CD14-positive monocyte (primary cell): ENCODE measurements around the gene KRT6B. TPM values are rescaled to one million over a fixed set of nuclear protein-coding genes. Genes with fewer than 3 reads are reported as not detected.
"Not testable (repeated sequence)": the region's sequence is repeated elsewhere in the genome, so short reads cannot be mapped to it uniquely, and the experiment has no call there.

Experiments
- DNase-seq, 3 donors: peaks; one replicate each; pipeline ENCODE4 v3.0.0-alpha.2; 2011 to 2022
- H2AFZ ChIP-seq: 2 replicates; pipeline ENCODE4 v1.6.0; 2012; ENCODE audit warnings: mild to moderate bottlenecking, low read depth, low read length, inconsistent platforms; ENCODE audit not compliant: insufficient read depth, poor library complexity, severe bottlenecking
- H3K27ac ChIP-seq, 2 donors: 1 replicate in 1 of 2; 2 replicates in 1 of 2; pipeline ENCODE4 v1.5.1; 2012 to 2013; ENCODE audit warnings: low read length in 2 of 2, control low read depth in 1 of 2, inconsistent platforms in 1 of 2, low read depth in 1 of 2, mild to moderate bottlenecking in 1 of 2
- H3K27me3 ChIP-seq, 2 donors: one replicate each; pipeline versions ENCODE4 v1.6.0 to v1.6.1; 2011 to 2013; ENCODE audit warnings: low read length in 2 of 2; ENCODE audit not compliant: control insufficient read depth in 2 of 2, insufficient read depth in 2 of 2
- H3K36me3 ChIP-seq, 2 donors: replicated peaks in 1 of 2; 1 replicate in 1 of 2; 2 replicates in 1 of 2; pipeline versions ENCODE4 v1.5.1 to v1.6.1; 2012 to 2013; ENCODE audit warnings: low read length in 2 of 2, control low read depth in 1 of 2, inconsistent platforms in 1 of 2, mild to moderate bottlenecking in 1 of 2; ENCODE audit not compliant: insufficient read depth in 2 of 2, control insufficient read depth in 1 of 2
- H3K4me1 ChIP-seq, 2 donors: 1 replicate in 1 of 2; 2 replicates in 1 of 2; pipeline versions ENCODE4 v1.5.1 to v1.6.1; 2012 to 2013; ENCODE audit warnings: low read length in 2 of 2, control low read depth in 1 of 2, inconsistent platforms in 1 of 2, mild to moderate bottlenecking in 1 of 2, moderate library complexity in 1 of 2; ENCODE audit not compliant: insufficient read depth in 2 of 2, control insufficient read depth in 1 of 2
- H3K4me2 ChIP-seq: replicated peaks from 2 replicates; pipeline ENCODE3; 2012; ENCODE audit warnings: low read length, moderate library complexity, mild to moderate bottlenecking; ENCODE audit not compliant: poor library complexity, severe bottlenecking; ENCODE audit errors: extremely low read depth
- H3K4me3 ChIP-seq, 3 experiments: fragments of 200-600 bp in 1 of 3; sonication (generic) in 1 of 3; replicated peaks in 1 of 3; 1 replicate in 2 of 3; 2 replicates in 1 of 3; pipeline ENCODE4 v1.5.1; 2011 to 2013; ENCODE audit warnings: low read length in 3 of 3, mild to moderate bottlenecking in 3 of 3, control low read depth in 2 of 3, low read depth in 2 of 3, inconsistent platforms in 1 of 3, moderate library complexity in 1 of 3
- H3K79me2 ChIP-seq: 2 replicates; pipeline ENCODE4 v1.6.0; 2012; ENCODE audit warnings: mild to moderate bottlenecking, control low read depth, inconsistent platforms, low read length, moderate library complexity; ENCODE audit not compliant: insufficient read depth
- H3K9ac ChIP-seq: 2 replicates; pipeline ENCODE4 v1.6.0; 2017; ENCODE audit warnings: low read length, mild to moderate bottlenecking; ENCODE audit not compliant: insufficient read depth, poor library complexity, severe bottlenecking
- H3K9me3 ChIP-seq, 2 donors: replicated peaks in 1 of 2; 1 replicate in 1 of 2; 2 replicates in 1 of 2; pipeline versions ENCODE4 v1.5.1 to v1.6.1; 2012 to 2013; ENCODE audit warnings: low read length in 2 of 2, control low read depth in 1 of 2; ENCODE audit not compliant: control insufficient read depth in 1 of 2, insufficient read depth in 1 of 2
- H4K20me1 ChIP-seq: 2 replicates; pipeline ENCODE4 v1.6.0; 2012; ENCODE audit warnings: mild to moderate bottlenecking, low read length, control low read depth, moderate library complexity; ENCODE audit not compliant: insufficient read depth
- H3K27ac Mint-ChIP-seq, 7 donors: one replicate each; pipeline ENCODE4 v1.8.0; 2020; ENCODE audit warnings: mild to moderate bottlenecking in 7 of 7, mixed read lengths in 7 of 7, moderate library complexity in 6 of 7, inconsistent platforms in 2 of 7
- H3K27me3 Mint-ChIP-seq, 3 donors: one replicate each; pipeline ENCODE4 v1.8.0; 2021 to 2022; ENCODE audit warnings: low read depth in 3 of 3, mild to moderate bottlenecking in 3 of 3, mixed read lengths in 3 of 3, moderate library complexity in 3 of 3, inconsistent platforms in 1 of 3
- H3K36me3 Mint-ChIP-seq, 2 donors: one replicate each; pipeline ENCODE4 v1.8.0; 2020; ENCODE audit warnings: mixed read lengths in 2 of 2, inconsistent platforms in 1 of 2, mild to moderate bottlenecking in 1 of 2
- H3K4me1 Mint-ChIP-seq: one replicate; pipeline ENCODE4 v1.8.0; 2020; ENCODE audit warnings: mild to moderate bottlenecking, mixed read lengths
- H3K4me3 Mint-ChIP-seq, 2 donors: one replicate each; pipeline ENCODE4 v1.8.0; 2020; ENCODE audit warnings: mild to moderate bottlenecking in 2 of 2, mixed read lengths in 2 of 2, moderate library complexity in 1 of 2
- H3K9me3 Mint-ChIP-seq, 7 donors: one replicate each; pipeline ENCODE4 v1.8.0; 2020 to 2022; ENCODE audit warnings: mixed read lengths in 7 of 7, mild to moderate bottlenecking in 6 of 7, moderate library complexity in 6 of 7, inconsistent platforms in 2 of 7
- CTCF ChIP-seq: fragments of 200-600 bp; IDR thresholded peaks from one replicate; pipeline ENCODE4 v1.8.0; 2022; ENCODE audit warnings: antibody characterized with exemption, mild to moderate bottlenecking
- WGBS: methylation state at CpG from one replicate; pipeline ENCODE4 v1.1.5; 2013; ENCODE audit warnings: missing lambda C conversion rate; ENCODE audit not compliant: insufficient coverage; 5-methylcytosine and 5-hydroxymethylcytosine counted together
- intact Hi-C, 2 donors: fragments of 100-400 bp; cut with micrococcal nuclease; formaldehyde crosslinking; loops; one replicate each; pipeline versions ENCODE4 v1.15.0 to v1.15.1; 2023
- polyA plus RNA-seq, 3 donors: library from polyadenylated mRNA; depleted of rRNA in 1 of 3; unstranded in 2 of 3; stranded (reverse) in 1 of 3; fragments of 300-500 nt in 2 of 3; fragments of >200 nt in 1 of 3; fragmentation: Illumina TruSeq in 2 of 3; gene quantifications; 1 replicate in 2 of 3; 2 replicates in 1 of 3; pipeline ENCODE4 v1.2.3, GENCODE V29; 2012 to 2021

KRT6B gene
- polyA plus RNA-seq, 3 donors = not detected

GRCh38 chr12:52448228-52448627, 3.7 kb downstream of the KRT6B start:
- Mint-ChIP-seq H3K27me3 (peaks cover 3 to 17% (median 15%) of the 10 kb centered on the region in 3 donors), H3K27ac (no peak overlapping the region), H3K4me3 (no peak overlapping the region), H3K36me3 (no peaks in the 10 kb centered on the region), H3K9me3 (peaks cover 0 to 5% (median 0%) of the 10 kb centered on the region in 7 donors), H3K4me1 (no peaks in the 10 kb centered on the region)
- Histone ChIP-seq H3K36me3 (no peaks in the 10 kb centered on the region), H3K9me3 (no peaks in the 10 kb centered on the region), H2AFZ (no peak overlapping the region), H3K9ac (no peak overlapping the region), H3K4me2 (no peak overlapping the region), H3K27me3 (no peaks in the 10 kb centered on the region), H3K27ac (no peak overlapping the region), H3K4me1 (no peaks in the 10 kb centered on the region), H4K20me1 (no peaks in the 10 kb centered on the region), H3K4me3 (no peak overlapping the region), H3K79me2 (no peaks in the 10 kb centered on the region)
- no peak for TF ChIP-seq CTCF
- intact Hi-C loops = no loop called here
- DNase-seq = no peak
- WGBS = 6% methylated on average over 2 of the region's 3 CpGs

GRCh38 chr12:52447196-52447595, 4.8 kb downstream of the KRT6B start:
- H3K36me3 Mint-ChIP-seq, H3K9ac ChIP-seq, H3K4me1 Mint-ChIP-seq, DNase-seq, H3K27ac Mint-ChIP-seq, H3K9me3 Mint-ChIP-seq, H3K4me1 ChIP-seq, H4K20me1 ChIP-seq, H3K27ac ChIP-seq, intact Hi-C loops, H3K4me3 Mint-ChIP-seq, H3K4me3 ChIP-seq, H2AFZ ChIP-seq, H3K4me2 ChIP-seq, H3K9me3 ChIP-seq, H3K36me3 ChIP-seq, H3K27me3 ChIP-seq, H3K79me2 ChIP-seq: not testable (repeated sequence)
- peaks cover 3 to 21% (median 16%) of the 10 kb centered on the region in 3 donors for H3K27me3 Mint-ChIP-seq
- WGBS = 94% methylated on average over 5 of the region's 11 CpGs
